A673 (cell line): Measurements from ENCODE around the gene DDI2. TPM values are rescaled to one million over a fixed set of nuclear protein-coding genes. Genes with fewer than 3 reads are reported as not detected.

Experiments used
- Bru-seq: library from RNA; stranded (reverse); fragments of 400-500 nt; gene quantifications from one replicate; lab custom pipeline; 2021; lab: Mats Ljungman, UMichigan
- BruChase-seq, 2 experiments: library from RNA; stranded (reverse); fragments of 400-500 nt; gene quantifications; one replicate each; lab custom pipeline; 2021; lab: Mats Ljungman, UMichigan
- BruUV-seq: library from RNA; stranded (reverse); fragments of 400-500 nt; replicated peaks from 2 replicates; lab custom pipeline; 2021; lab: Mats Ljungman, UMichigan
- CTCF ChIA-PET: fragments of 300-600 bp; sonication (Branson Sonifier 250); formaldehyde crosslinking; loops from one replicate; lab custom pipeline; 2022; ENCODE audit warnings: antibody characterized with exemption; lab: Charles Lee
- POLR2A ChIA-PET: fragments of 300-600 bp; sonication (Branson Sonifier 250); formaldehyde crosslinking; loops from one replicate; lab custom pipeline; 2022; ENCODE audit warnings: antibody characterized with exemption; ENCODE audit not compliant: low non-redundant PET; lab: Charles Lee
- DNase-seq: peaks from one replicate; pipeline ENCODE4 v3.0.0-alpha.2; 2015; ENCODE audit warnings: low spot score
- H3K27ac ChIP-seq: fragments of 200-600 bp; sonication (generic); 2 replicates; pipeline ENCODE4 v1.5.1; 2016; ENCODE audit warnings: mixed run types, low read depth, mild to moderate bottlenecking, mixed read lengths, antibody characterized with exemption, low read length; ENCODE audit not compliant: poor library complexity, severe bottlenecking
- H3K27me3 ChIP-seq: fragments of 200-600 bp; sonication (generic); replicated peaks from 2 replicates; pipeline ENCODE4 v1.6.1; 2017; ENCODE audit warnings: mixed run types, low read depth, mild to moderate bottlenecking, mixed read lengths, antibody characterized with exemption, low read length; ENCODE audit not compliant: insufficient read depth, poor library complexity
- H3K36me3 ChIP-seq: fragments of 200-600 bp; sonication (generic); 2 replicates; pipeline ENCODE4 v1.6.1; 2016; ENCODE audit warnings: mixed run types, mild to moderate bottlenecking, mixed read lengths, antibody characterized with exemption, low read length; ENCODE audit not compliant: insufficient read depth, poor library complexity, severe bottlenecking
- H3K4me1 ChIP-seq: fragments of 200-600 bp; sonication (generic); 2 replicates; pipeline ENCODE4 v1.6.1; 2017; ENCODE audit warnings: mixed run types, mild to moderate bottlenecking, mixed read lengths, antibody characterized with exemption, low read length; ENCODE audit not compliant: insufficient read depth, poor library complexity, severe bottlenecking
- H3K4me3 ChIP-seq: fragments of 200-600 bp; sonication (generic); 2 replicates; pipeline ENCODE4 v1.5.1; 2016; ENCODE audit warnings: low read depth, mixed run types, mild to moderate bottlenecking, mixed read lengths, low read length; ENCODE audit not compliant: poor library complexity, severe bottlenecking
- H3K9me3 ChIP-seq: fragments of 200-600 bp; sonication (generic); 2 replicates; pipeline ENCODE4 v1.6.1; 2016; ENCODE audit warnings: mixed run types, low read depth, mild to moderate bottlenecking, mixed read lengths, antibody characterized with exemption, low read length; ENCODE audit not compliant: poor library complexity, severe bottlenecking
- CTCF ChIP-seq: fragments of 300-800, 200-600 bp; sonication (generic); conservative IDR thresholded peaks from 2 replicates; pipeline ENCODE4 v1.5.1; 2017; ENCODE audit warnings: low read depth, mild to moderate bottlenecking, antibody characterized with exemption, low read length, moderate library complexity, mixed read lengths
- EZH2 ChIP-seq: fragments of 200-600 bp; sonication (generic); IDR thresholded peaks from 2 replicates; pipeline ENCODE4 v1.6.1; 2017; ENCODE audit warnings: borderline replicate concordance, low read depth, mild to moderate bottlenecking, mixed read lengths, antibody characterized with exemption, low read length; ENCODE audit not compliant: poor library complexity, severe bottlenecking
- intact Hi-C: fragments of 100-400 bp; cut with micrococcal nuclease; formaldehyde crosslinking; loops from one replicate; pipeline ENCODE4 v1.10.0; 2022; ENCODE audit not compliant: unreplicated experiment
- long read RNA-seq: library from polyadenylated mRNA; stranded (forward); transcript quantifications from one replicate; pipeline ENCODE4 v2.0.0, GENCODE V29; 2022
- total RNA-seq: library from RNA; stranded (reverse); gene quantifications from 2 replicates; pipeline ENCODE4 v1.2.3, GENCODE V29; 2021

The DDI2 gene
- total RNA-seq (38.1 and 41.3 TPM in 2 replicates), Bru-seq, nascent RNA (percentile 80 among the genes with signal in this experiment), BruChase-seq, experiment 1, labeled RNA remaining after a 2-hour chase (percentile 90 among the genes with signal in this experiment), BruChase-seq, experiment 2, labeled RNA remaining after a 6-hour chase (percentile 89 among the genes with signal in this experiment)
- long read RNA-seq, full-length matches to known transcripts: 21 of 33 reads
- long read RNA-seq, partial matches to known transcripts: 1 of 33 reads
- long read RNA-seq, other reads (novel, unspliced or antisense): 11 of 33 reads

- ChIA-PET POLR2A (interaction anchor here (0.6 kb wide), 1 partner anchor 24 kb away, joined by 3 read pairs; no protein-coding TSS in a partner anchor), CTCF (no interaction called here)
- peaks cover 10% of the 10 kb centered on the region for H3K4me1 ChIP-seq
- peak; percentile 100 for DNase-seq
- H3K36me3 ChIP-seq: no peaks in the 10 kb centered on the region
- peak within 1 kb of the TSS; percentile 91 for H3K27ac ChIP-seq
- peak within 1 kb of the TSS; percentile 89 for H3K4me3 ChIP-seq
- TF ChIP-seq CTCF (no peak), EZH2 (no peak)
- H3K27me3 ChIP-seq: no peaks in the 10 kb centered on the region
- intact Hi-C loops: no loop called here
- H3K9me3 ChIP-seq: no peaks in the 10 kb centered on the region
- no TSS peak for BruUV-seq
Observed at GRCh38 chr1:15617173-15618076, at the start of gene DDI2. Gene DDI2, plus strand, starts transcription at chr1:15617458. Its CDS starts 213 bp downstream, at chr1:15617671.

GRCh38 chr1:15568387-15569073, 48.7 kb upstream of the DDI2 start:
- POLR2A ChIA-PET: no interaction called here
- CTCF ChIA-PET: no interaction called here
- Histone ChIP-seq H3K36me3 (peaks cover 29% of the 10 kb centered on the region), H3K9me3 (no peaks in the 10 kb centered on the region), H3K4me1 (no peaks in the 10 kb centered on the region), H3K4me3 (no peak overlapping the region), H3K27ac (no peak overlapping the region), H3K27me3 (no peaks in the 10 kb centered on the region)
- no peak for TF ChIP-seq EZH2
- no peak for TF ChIP-seq CTCF
- DNase-seq: no peak
- no TSS peak for BruUV-seq
- intact Hi-C loops: no loop called here

GRCh38 chr1:15570861-15571260, 46.4 kb upstream of the DDI2 start:
- intact Hi-C loops: no loop called here
- TF ChIP-seq EZH2 (no peak), CTCF (no peak)
- Histone ChIP-seq H3K36me3 (peaks cover 24% of the 10 kb centered on the region), H3K27me3 (no peaks in the 10 kb centered on the region), H3K9me3 (no peaks in the 10 kb centered on the region), H3K4me1 (no peaks in the 10 kb centered on the region), H3K27ac (no peak overlapping the region), H3K4me3 (no peak overlapping the region)
- ChIA-PET POLR2A (interaction anchor here (0.6 kb wide), 1 partner anchor 25 kb away, joined by 4 read pairs; no protein-coding TSS in a partner anchor), CTCF (no interaction called here)
- no TSS peak for BruUV-seq
- no peak for DNase-seq
